GM19468 (cell line): Measurements from ENCODE around the gene OSBPL3.
A peak's percentile ranks its signal among the peaks of the same experiment; 100 is the strongest.
"Not testable (repeated sequence)": the region's sequence is repeated elsewhere in the genome, so short reads cannot be mapped to it uniquely, and the experiment has no call there.

ENCODE experiments used
- ATAC-seq: cut with Tn5 transposase; IDR thresholded peaks from one replicate; pipeline ENCODE4 v1.9.1; 2021; ENCODE audit warnings: mild to moderate bottlenecking, moderate library complexity, moderate number of reproducible peaks; ENCODE audit not compliant: unreplicated experiment; ENCODE audit errors: extremely low read depth

The OSBPL3 gene

GRCh38 chr7:24979863-24980533, at the start of gene OSBPL3:
OSBPL3 (minus strand) TSS chr7:24980178; CDS start chr7:24892472, 87,706 bp downstream.
- ATAC-seq, result peak; percentile 40

- ATAC-seq, result no peak
Measured at GRCh38 chr7:25029075-25029474, 49.1 kb upstream of the OSBPL3 start.

GRCh38 chr7:25028370-25029021, 48.5 kb upstream of the OSBPL3 start:
- ATAC-seq, result no peak

- no peak for ATAC-seq
Measured at GRCh38 chr7:25026156-25026555, 46.2 kb upstream of the OSBPL3 start.

GRCh38 chr7:25025218-25025671, 45.3 kb upstream of the OSBPL3 start:
- ATAC-seq, result no peak

- ATAC-seq, result no peak
Measured at GRCh38 chr7:25024066-25024465, 44.1 kb upstream of the OSBPL3 start.

GRCh38 chr7:25017671-25018070, 37.7 kb upstream of the OSBPL3 start:
- ATAC-seq, result not testable (repeated sequence)

GRCh38 chr7:25014756-25015155, 34.8 kb upstream of the OSBPL3 start:
- ATAC-seq, result no peak

GRCh38 chr7:25012710-25013109, 32.7 kb upstream of the OSBPL3 start:
- not testable (repeated sequence) for ATAC-seq

GRCh38 chr7:25012254-25012653, 32.3 kb upstream of the OSBPL3 start:
- no peak for ATAC-seq

GRCh38 chr7:25009257-25009656, 29.3 kb upstream of the OSBPL3 start:
- no peak for ATAC-seq

GRCh38 chr7:25007668-25008067, 27.7 kb upstream of the OSBPL3 start:
- no peak for ATAC-seq

- ATAC-seq, result no peak
Measured at GRCh38 chr7:25006276-25006675, 26.3 kb upstream of the OSBPL3 start.

- ATAC-seq, result no peak
Measured at GRCh38 chr7:25005658-25006057, 25.7 kb upstream of the OSBPL3 start.

GRCh38 chr7:25002786-25003185, 22.8 kb upstream of the OSBPL3 start:
- ATAC-seq, result no peak

- no peak for ATAC-seq
Measured at GRCh38 chr7:24995466-24995865, 15.5 kb upstream of the OSBPL3 start.

GRCh38 chr7:24992314-24992713, 12.3 kb upstream of the OSBPL3 start:
- no peak for ATAC-seq

GRCh38 chr7:24991353-24991752, 11.4 kb upstream of the OSBPL3 start:
- ATAC-seq, result no peak

- ATAC-seq, result no peak
Measured at GRCh38 chr7:24987331-24987842, 7.4 kb upstream of the OSBPL3 start.

GRCh38 chr7:24982917-24983316, 2.9 kb upstream of the OSBPL3 start:
- ATAC-seq, result no peak

GRCh38 chr7:24981171-24981951, 1.4 kb upstream of the OSBPL3 start:
- ATAC-seq, result no peak
